ENCODE measurements around the gene ATP2B2. TPM values are rescaled to one million over a fixed set of nuclear protein-coding genes. Genes with fewer than 3 reads are reported as not detected.

Gene ATP2B2
- total and polyA plus RNA-seq, 7 donors, result 0.08 to 6.5 (median 0.77) TPM

- Histone ChIP-seq H3K4me3 (no peak overlapping the region), H3K27me3 (ENCODE audit: insufficient read depth in 3 of 3, low read length in 2 of 3) (no peaks in the 10 kb centered on the region), H3K27ac (no peak overlapping the region), H3K36me3 (ENCODE audit: insufficient read depth in 1 of 2, low read depth in 1 of 2) (peaks cover 0 to 4% of the 10 kb centered on the region in 2 donors), H3K4me1 (no peaks in the 10 kb centered on the region), H3K9me3 (no peaks in the 10 kb centered on the region)
- ATAC-seq (no peak), DNase-seq (peak in 1 of 2 donors; percentile 40)
- no peak for TF ChIP-seq CTCF (IDR thresholded peaks at IDR 0.05)
- WGBS, 3 donors, result 90 to 91% (median 90%) methylated on average over 22 of the region's 22 CpGs
- intact Hi-C loops (cut with DNase I), result no loop called here
These were observed 154.9 kb downstream of the ATP2B2 start for GRCh38 chr3:10350324-10350985.

- Histone ChIP-seq H3K4me3 (no peak overlapping the region), H3K9me3 (no peaks in the 10 kb centered on the region), H3K4me1 (no peaks in the 10 kb centered on the region), H3K27ac (no peak overlapping the region), H3K27me3 (ENCODE audit: insufficient read depth in 3 of 3, low read length in 2 of 3) (no peaks in the 10 kb centered on the region), H3K36me3 (ENCODE audit: insufficient read depth in 1 of 2, low read depth in 1 of 2) (peaks cover 0 to 4% of the 10 kb centered on the region in 2 donors)
- ATAC-seq, result no peak
- TF ChIP-seq CTCF (IDR thresholded peaks at IDR 0.05), result no peak
- DNase-seq, result no peak
- WGBS, 3 donors, result 88 to 94% (median 94%) methylated on average over 10 of the region's 10 CpGs
- intact Hi-C loops (cut with DNase I), result loop anchor here in 1 of 2 donors (10.0 kb wide), 1 partner anchor 345 kb away; no protein-coding TSS in a partner anchor
These were observed 155.6 kb downstream of the ATP2B2 start for GRCh38 chr3:10349801-10350200.

- TF ChIP-seq CTCF (IDR thresholded peaks at IDR 0.05), result no peak
- 83 to 91% (median 88%) methylated on average over 5 of the region's 5 CpGs for WGBS, 3 donors
- no peaks in the 10 kb centered on the region for H3K36me3 ChIP-seq (ENCODE audit: insufficient read depth in 1 of 2, low read depth in 1 of 2)
These were observed 157.0 kb downstream of the ATP2B2 start for GRCh38 chr3:10348404-10348721.

GRCh38 chr3:10347648-10348403, 157.6 kb downstream of the ATP2B2 start:
- intact Hi-C loops (cut with DNase I), result loop anchor here in 1 of 2 donors (10.0 kb wide), 1 partner anchor 347 kb away; no protein-coding TSS in a partner anchor
- H3K36me3 ChIP-seq (ENCODE audit: insufficient read depth in 1 of 2, low read depth in 1 of 2), result no peaks in the 10 kb centered on the region
- DNase-seq, result peak in 1 of 2 donors; percentile 41

More at GRCh38 chr3:10348404-10348721, 157.0 kb downstream of the ATP2B2 start:
- no peaks in the 10 kb centered on the region for H3K4me1 ChIP-seq
- no peak overlapping the region for H3K4me3 ChIP-seq
- no peak overlapping the region for H3K27ac ChIP-seq
- no peaks in the 10 kb centered on the region for H3K9me3 ChIP-seq
- no peaks in the 10 kb centered on the region for H3K27me3 ChIP-seq (ENCODE audit: insufficient read depth in 3 of 3, low read length in 2 of 3)
- intact Hi-C loops (cut with DNase I), result loop anchor here in 1 of 2 donors (10.0 kb wide), 1 partner anchor 346 kb away; no protein-coding TSS in a partner anchor
- ATAC-seq (no peak), DNase-seq (no peak)

More at GRCh38 chr3:10347648-10348403, 157.6 kb downstream of the ATP2B2 start:
- WGBS, 3 donors, result 74 to 82% (median 81%) methylated on average over 13 of the region's 13 CpGs
- no peak for TF ChIP-seq CTCF (IDR thresholded peaks at IDR 0.05)
- Histone ChIP-seq H3K27ac (no peak overlapping the region), H3K4me1 (no peaks in the 10 kb centered on the region), H3K27me3 (ENCODE audit: insufficient read depth in 3 of 3, low read length in 2 of 3) (no peaks in the 10 kb centered on the region), H3K9me3 (no peaks in the 10 kb centered on the region), H3K4me3 (no peak overlapping the region)
- no peak for ATAC-seq

Measured in psoas muscle (tissue), 8 donors.